Adipocyte (in vitro differentiated cells): ENCODE results near the gene NNT.
"Not testable (repeated sequence)": the region's sequence is repeated elsewhere in the genome, so short reads cannot be mapped to it uniquely, and the experiment has no call there.

Source experiments
- DNase-seq: peaks from one replicate; pipeline ENCODE4 v3.0.0-alpha.2; 2015; ENCODE audit warnings: low read depth
- H3K27me3 ChIP-seq: replicated peaks from 2 replicates; pipeline ENCODE4 v1.7.0; 2013; ENCODE audit warnings: mild to moderate bottlenecking, low read length, moderate library complexity; ENCODE audit not compliant: control insufficient read depth, insufficient read depth
- H3K36me3 ChIP-seq: 2 replicates; pipeline ENCODE4 v1.7.0; 2013; ENCODE audit warnings: low read length, mild to moderate bottlenecking, moderate library complexity; ENCODE audit not compliant: control insufficient read depth, insufficient read depth, severe bottlenecking
- H3K4me1 ChIP-seq: 2 replicates; pipeline ENCODE4 v1.7.0; 2013; ENCODE audit warnings: mild to moderate bottlenecking, low read length, moderate library complexity; ENCODE audit not compliant: control insufficient read depth, insufficient read depth
- H3K4me3 ChIP-seq: 2 replicates; pipeline ENCODE4 v1.7.0; 2013; ENCODE audit warnings: mild to moderate bottlenecking, low read length, moderate library complexity
- H3K9ac ChIP-seq: 2 replicates; pipeline ENCODE4 v1.7.0; 2013; ENCODE audit warnings: mild to moderate bottlenecking, low read length, moderate library complexity
- H3K9me3 ChIP-seq: 2 replicates; pipeline ENCODE4 v1.7.0; 2013; ENCODE audit warnings: mild to moderate bottlenecking, low read length, moderate library complexity; ENCODE audit not compliant: control insufficient read depth

Gene NNT

GRCh38 chr5:43567967-43568366 lies 35.0 kb upstream of the NNT start:
- no peak for DNase-seq
- Histone ChIP-seq H3K4me3 (no peak overlapping the region), H3K9ac (no peak overlapping the region), H3K36me3 (no peaks in the 10 kb centered on the region), H3K27me3 (no peaks in the 10 kb centered on the region), H3K9me3 (no peaks in the 10 kb centered on the region), H3K4me1 (peaks cover 30% of the 10 kb centered on the region)

GRCh38 chr5:43569236-43569746 lies 33.7 kb upstream of the NNT start:
- Histone ChIP-seq H3K36me3 (no peaks in the 10 kb centered on the region), H3K9ac (no peak overlapping the region), H3K4me3 (no peak overlapping the region), H3K4me1 (peaks cover 32% of the 10 kb centered on the region), H3K9me3 (no peaks in the 10 kb centered on the region), H3K27me3 (no peaks in the 10 kb centered on the region)
- no peak for DNase-seq

DNA sequence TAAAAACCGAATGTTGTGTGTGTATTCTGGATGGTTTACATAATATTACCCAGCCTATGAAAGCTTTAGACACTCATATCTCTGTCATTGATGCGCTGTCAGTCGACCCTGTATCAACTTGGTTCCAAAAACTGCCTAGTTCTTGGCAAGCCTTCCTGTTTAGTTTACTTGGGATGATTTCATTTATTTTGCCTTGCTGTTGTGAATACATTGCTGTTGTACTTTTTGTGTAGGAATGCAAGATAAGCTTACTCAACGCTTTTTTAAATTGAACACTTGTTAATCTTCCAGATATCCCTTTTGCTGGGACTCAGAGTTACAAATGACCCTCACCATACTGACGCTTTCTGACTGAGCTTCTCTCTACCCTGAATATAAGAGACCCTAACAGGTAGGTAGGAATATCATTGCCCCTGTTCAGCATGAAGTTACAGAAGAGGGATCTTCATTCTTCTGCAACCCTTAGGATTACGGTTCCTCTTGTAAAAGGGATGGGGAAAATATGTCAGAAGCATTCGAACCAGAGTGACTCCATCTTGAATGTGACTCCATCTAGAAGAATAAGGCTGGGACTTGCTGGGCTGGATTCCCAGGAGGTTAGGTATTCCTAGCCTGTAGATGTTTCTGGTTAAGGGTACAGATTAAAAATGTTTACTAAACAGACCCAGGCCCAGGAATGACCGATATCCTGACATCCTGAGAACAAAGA lies 32.4 kb upstream of the NNT start:
- Histone ChIP-seq H3K27me3 (no peaks in the 10 kb centered on the region), H3K9me3 (no peaks in the 10 kb centered on the region), H3K4me3 (peak overlapping the region; percentile 79), H3K9ac (peak overlapping the region; percentile 77), H3K4me1 (peaks cover 32% of the 10 kb centered on the region), H3K36me3 (no peaks in the 10 kb centered on the region)
- DNase-seq: no peak

GRCh38 chr5:43571237-43571636 lies 31.7 kb upstream of the NNT start:
- peaks cover 32% of the 10 kb centered on the region for H3K4me1 ChIP-seq
- no peaks in the 10 kb centered on the region for H3K27me3 ChIP-seq
- peak overlapping the region; percentile 77 for H3K9ac ChIP-seq

DNA sequence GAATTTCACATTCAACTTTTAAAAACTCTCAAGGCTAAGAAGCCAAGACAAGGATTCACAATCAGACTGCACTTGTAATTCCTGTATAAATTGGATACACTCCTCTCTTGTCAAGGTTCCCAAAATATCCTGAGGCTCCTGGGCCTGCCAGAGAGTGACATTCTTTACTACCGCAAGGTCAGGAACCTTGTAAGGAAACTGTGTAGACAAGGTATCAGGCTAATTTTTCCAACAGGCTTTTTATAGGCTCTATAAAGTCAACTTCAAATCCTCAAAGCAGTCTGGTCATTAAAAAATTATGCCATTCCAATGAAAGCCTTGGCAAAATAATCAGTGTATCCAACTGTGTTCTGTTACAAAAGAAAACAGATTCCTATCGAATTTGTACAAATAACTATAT lies 30.6 kb upstream of the NNT start:
- H3K9me3 ChIP-seq: no peaks in the 10 kb centered on the region
- peak overlapping the region; percentile 77 for H3K9ac ChIP-seq
- no peaks in the 10 kb centered on the region for H3K36me3 ChIP-seq
- DNase-seq: peak; percentile 54
- peaks cover 32% of the 10 kb centered on the region for H3K4me1 ChIP-seq
- no peaks in the 10 kb centered on the region for H3K27me3 ChIP-seq
- H3K4me3 ChIP-seq: peak overlapping the region; percentile 42

More at GRCh38 chr5:43571237-43571636, 31.7 kb upstream of the NNT start:
- DNase-seq: no peak
- H3K36me3 ChIP-seq: no peaks in the 10 kb centered on the region
- peak overlapping the region; percentile 79 for H3K4me3 ChIP-seq
- no peaks in the 10 kb centered on the region for H3K9me3 ChIP-seq

GRCh38 chr5:43573058-43573457 lies 29.9 kb upstream of the NNT start:
- Histone ChIP-seq H3K9ac (peak overlapping the region; percentile 77), H3K4me1 (peaks cover 32% of the 10 kb centered on the region), H3K4me3 (peak overlapping the region; percentile 42), H3K9me3 (no peaks in the 10 kb centered on the region), H3K36me3 (no peaks in the 10 kb centered on the region), H3K27me3 (no peaks in the 10 kb centered on the region)
- DNase-seq: peak; percentile 73

DNA sequence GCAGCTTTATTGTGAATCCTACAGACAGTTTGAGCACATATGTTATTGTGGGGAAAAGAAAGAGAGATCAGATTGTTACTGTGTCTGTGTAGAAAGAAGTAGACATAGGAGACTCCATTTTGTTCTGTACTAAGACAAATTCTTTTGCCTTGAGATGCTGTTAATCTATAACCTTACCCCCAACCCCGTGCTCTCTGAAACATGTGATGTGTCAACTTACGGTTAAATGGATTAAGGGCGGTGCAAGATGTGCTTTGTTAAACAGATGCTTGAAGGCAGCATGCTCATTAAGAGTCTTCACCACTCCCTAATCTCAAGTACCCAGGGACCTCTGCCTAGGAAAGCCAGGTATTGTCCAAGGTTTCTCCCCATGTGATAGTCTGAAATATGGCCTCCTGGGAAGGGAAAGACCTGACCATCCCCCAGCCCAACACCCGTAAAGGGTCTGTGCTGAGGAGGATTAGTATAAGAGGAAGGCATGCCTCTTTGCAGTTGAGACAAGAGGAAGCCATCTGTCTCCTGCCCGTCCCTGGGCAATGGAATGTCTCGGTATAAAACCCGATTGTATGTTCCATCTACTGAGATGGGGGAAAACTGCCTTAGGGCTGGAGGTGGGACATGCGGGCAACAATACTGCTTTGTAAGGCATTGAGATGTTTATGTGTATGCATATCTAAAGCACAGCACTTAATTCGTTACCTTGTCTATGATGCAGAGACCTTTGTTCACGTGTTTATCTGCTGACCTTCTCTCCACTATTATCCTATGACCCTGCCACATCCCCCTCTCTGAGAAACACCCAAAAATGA lies 22.4 kb upstream of the NNT start:
- H3K36me3 ChIP-seq, H3K9me3 ChIP-seq, H3K4me3 ChIP-seq, H3K27me3 ChIP-seq, H3K4me1 ChIP-seq, DNase-seq, H3K9ac ChIP-seq: not testable (repeated sequence)

- no peaks in the 10 kb centered on the region for H3K9me3 ChIP-seq
- H3K9ac ChIP-seq: no peak overlapping the region
- no peak overlapping the region for H3K4me3 ChIP-seq
- H3K27me3 ChIP-seq: no peaks in the 10 kb centered on the region
- no peaks in the 10 kb centered on the region for H3K4me1 ChIP-seq
- H3K36me3 ChIP-seq: no peaks in the 10 kb centered on the region
- no peak for DNase-seq
These were observed 21.6 kb upstream of the NNT start for GRCh38 chr5:43581398-43581797.

- no peaks in the 10 kb centered on the region for H3K27me3 ChIP-seq
- H3K4me3 ChIP-seq: no peak overlapping the region
- no peaks in the 10 kb centered on the region for H3K36me3 ChIP-seq
- no peak overlapping the region for H3K9ac ChIP-seq
- H3K4me1 ChIP-seq: no peaks in the 10 kb centered on the region
- no peak for DNase-seq
- no peaks in the 10 kb centered on the region for H3K9me3 ChIP-seq
These were observed 20.6 kb upstream of the NNT start for GRCh38 chr5:43582082-43583005.

DNA sequence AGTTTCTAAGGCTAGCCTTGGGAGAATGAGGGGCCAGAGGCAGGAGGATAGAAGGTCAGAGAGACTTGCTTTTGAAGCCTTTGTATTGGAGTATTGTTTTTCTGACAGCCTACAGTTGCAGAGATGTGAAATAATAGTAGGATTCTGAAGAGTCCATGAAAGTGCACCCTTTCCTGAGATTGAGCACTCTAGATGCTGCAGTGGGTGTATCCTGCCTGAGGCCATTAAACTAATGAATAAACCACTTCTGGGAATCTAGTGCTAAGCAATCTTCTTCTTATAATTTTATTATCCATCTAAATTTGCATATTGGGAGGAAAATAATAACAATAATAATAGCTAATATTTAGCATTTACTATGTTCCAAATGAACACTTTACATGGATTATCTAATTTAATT lies 19.3 kb upstream of the NNT start:
- Histone ChIP-seq H3K9ac (no peak overlapping the region), H3K9me3 (no peaks in the 10 kb centered on the region)

More for the DNA sequence above, 19.3 kb upstream of the NNT start:
- H3K4me1 ChIP-seq: no peaks in the 10 kb centered on the region
- no peak overlapping the region for H3K4me3 ChIP-seq
- H3K36me3 ChIP-seq: no peaks in the 10 kb centered on the region
- no peaks in the 10 kb centered on the region for H3K27me3 ChIP-seq
- no peak for DNase-seq
